Measurements from ENCODE around the gene ELMOD3.

ELMOD3 gene

DNA sequence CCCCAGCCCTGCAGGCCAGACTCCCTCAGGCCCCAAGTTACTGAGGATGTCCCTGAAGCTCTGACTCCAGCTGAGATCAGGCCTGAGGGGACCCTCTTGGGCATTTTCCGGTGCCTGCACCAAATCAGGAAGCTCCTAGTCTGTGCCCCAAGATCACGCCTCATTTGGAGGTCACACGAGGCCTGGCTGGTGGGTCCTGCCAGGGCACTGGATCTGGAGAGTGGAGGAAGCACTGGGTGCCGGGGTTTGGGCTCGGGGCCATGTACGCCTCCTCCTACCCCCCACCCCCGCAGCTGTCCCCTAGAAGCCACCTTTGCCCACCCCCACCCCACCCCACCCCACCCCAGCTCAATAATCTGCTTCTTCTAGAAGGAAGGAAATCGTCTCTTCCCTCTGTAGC lies 80.1 kb downstream of the ELMOD3 start:
- no peak for DNase-seq (ENCODE audit: low spot score)
- in situ Hi-C loops (cut with MboI; ENCODE audit: low pct_unique_long_range_greater_than_20kb, low sequenced_read_pairs, unreplicated experiment), result no loop called here
- TF ChIP-seq, protein P1, sequence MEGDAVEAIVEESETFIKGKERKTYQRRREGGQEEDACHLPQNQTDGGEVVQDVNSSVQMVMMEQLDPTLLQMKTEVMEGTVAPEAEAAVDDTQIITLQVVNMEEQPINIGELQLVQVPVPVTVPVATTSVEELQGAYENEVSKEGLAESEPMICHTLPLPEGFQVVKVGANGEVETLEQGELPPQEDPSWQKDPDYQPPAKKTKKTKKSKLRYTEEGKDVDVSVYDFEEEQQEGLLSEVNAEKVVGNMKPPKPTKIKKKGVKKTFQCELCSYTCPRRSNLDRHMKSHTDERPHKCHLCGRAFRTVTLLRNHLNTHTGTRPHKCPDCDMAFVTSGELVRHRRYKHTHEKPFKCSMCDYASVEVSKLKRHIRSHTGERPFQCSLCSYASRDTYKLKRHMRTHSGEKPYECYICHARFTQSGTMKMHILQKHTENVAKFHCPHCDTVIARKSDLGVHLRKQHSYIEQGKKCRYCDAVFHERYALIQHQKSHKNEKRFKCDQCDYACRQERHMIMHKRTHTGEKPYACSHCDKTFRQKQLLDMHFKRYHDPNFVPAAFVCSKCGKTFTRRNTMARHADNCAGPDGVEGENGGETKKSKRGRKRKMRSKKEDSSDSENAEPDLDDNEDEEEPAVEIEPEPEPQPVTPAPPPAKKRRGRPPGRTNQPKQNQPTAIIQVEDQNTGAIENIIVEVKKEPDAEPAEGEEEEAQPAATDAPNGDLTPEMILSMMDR (IDR thresholded peaks at IDR 0.05; ENCODE audit: extremely low read depth, insufficient read depth, missing control alignments), result no peak

DNA sequence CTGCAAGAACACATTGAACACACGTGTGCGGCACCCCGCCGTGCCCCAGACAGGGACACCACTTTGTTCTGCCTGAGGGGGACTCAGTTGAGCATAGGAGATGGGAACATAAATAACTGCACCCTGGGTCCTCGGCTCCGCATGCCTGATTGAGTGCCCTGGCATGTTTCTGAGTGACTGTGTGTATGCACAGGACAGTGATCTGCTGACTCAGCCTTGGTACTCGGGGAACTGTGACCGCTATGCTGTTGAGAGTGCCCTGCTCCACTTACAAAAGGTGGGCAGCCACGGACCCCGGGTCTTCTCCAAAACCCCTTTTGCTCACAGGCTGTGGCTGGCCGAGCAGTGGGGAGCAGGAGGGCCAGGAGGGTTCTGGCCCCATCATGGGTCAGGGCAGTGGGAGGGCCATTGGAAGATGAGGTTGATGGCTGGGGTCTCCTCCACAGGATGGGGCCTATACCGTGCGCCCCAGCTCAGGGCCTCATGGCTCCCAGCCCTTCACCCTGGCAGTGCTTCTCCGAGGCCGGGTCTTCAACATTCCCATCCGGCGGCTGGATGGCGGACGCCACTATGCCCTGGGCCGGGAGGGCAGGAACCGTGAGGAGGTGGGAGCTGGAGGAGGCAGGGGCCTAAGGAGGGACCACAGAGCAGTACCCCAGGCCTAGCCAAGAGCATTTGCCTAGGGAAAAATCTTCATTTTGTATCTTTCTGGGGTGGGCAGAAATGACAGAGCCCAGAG lies 80.8 kb downstream of the ELMOD3 start:
- no peak for DNase-seq (ENCODE audit: low spot score)
- in situ Hi-C loops (cut with MboI; ENCODE audit: low pct_unique_long_range_greater_than_20kb, low sequenced_read_pairs, unreplicated experiment), result no loop called here
- TF ChIP-seq, protein P1 (IDR thresholded peaks at IDR 0.05; ENCODE audit: extremely low read depth, insufficient read depth, missing control alignments), result no peak

DNA sequence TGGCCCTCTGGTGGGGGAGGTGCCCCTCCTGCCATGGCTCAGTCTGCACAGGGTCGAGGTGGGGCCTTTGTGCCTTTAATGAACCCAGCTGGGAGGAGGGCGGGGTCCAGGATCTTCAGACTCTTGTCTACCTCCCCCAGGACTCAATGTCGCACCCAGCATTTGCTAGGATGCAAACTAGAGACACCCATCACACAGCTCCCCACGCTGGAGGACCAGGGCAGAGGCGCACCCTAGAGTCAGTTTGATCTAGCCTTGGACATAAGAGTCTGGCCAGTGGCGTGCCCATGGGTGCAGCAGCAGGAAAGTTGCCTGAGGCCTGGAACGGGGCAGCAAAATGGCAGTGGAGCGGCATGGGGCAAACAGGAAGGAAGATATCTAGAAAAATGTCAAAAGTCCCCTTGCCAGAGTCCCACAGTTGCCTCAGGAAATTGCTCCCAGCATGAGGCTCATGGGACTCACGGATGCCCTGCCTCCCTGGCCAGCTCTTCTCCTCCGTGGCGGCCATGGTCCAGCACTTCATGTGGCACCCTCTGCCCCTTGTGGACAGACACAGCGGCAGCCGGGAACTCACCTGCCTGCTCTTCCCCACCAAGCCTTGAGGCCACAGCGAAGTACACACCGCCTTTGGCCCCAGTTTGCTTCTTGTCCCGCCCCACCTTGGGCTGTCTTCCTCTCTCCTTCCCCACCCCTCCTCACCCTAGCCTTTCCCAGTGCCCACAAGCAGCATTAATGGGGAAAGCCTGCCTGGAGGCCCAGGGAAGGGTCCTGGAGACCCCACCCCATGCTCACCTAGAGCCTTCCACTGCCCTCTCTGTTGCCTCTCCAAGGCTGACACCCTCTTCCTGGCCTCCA lies 81.6 kb downstream of the ELMOD3 start:
- DNase-seq (ENCODE audit: low spot score), result no peak
- TF ChIP-seq, protein P1 (IDR thresholded peaks at IDR 0.05; ENCODE audit: extremely low read depth, insufficient read depth, missing control alignments), result no peak
- in situ Hi-C loops (cut with MboI; ENCODE audit: low pct_unique_long_range_greater_than_20kb, low sequenced_read_pairs, unreplicated experiment), result no loop called here

DNA sequence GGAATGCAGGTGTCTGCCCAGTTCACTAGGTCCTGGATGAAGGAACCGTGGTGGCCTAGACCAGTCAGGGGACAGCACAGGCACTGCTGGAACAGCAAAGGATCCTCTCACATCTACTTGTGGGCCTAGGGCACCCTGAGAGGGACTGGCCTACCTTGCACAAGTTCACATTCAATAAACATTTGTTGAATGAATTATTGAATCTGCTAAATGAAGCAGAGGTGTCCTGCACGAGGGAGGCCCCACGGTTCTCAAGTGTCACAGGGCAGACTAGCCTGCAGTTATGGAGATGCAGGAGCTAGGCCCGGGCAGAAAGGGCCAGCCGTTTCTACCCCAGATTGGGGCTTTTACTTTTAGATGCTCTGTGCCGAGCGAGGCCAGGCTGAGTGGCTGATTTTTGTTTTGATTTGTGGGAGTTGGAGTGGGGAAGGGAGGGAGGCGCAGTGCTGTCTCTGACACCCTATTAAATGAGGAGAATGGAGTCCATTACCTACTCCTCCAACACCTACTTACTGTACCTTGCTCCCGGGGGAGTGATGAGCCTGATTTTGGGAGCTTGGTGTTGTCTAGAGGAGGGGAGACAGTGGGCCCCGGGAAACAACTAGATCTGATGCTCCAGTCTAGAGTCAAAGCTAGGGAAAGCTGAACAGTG lies 82.4 kb downstream of the ELMOD3 start:
- TF ChIP-seq, protein P1 (IDR thresholded peaks at IDR 0.05; ENCODE audit: extremely low read depth, insufficient read depth, missing control alignments), result no peak
- in situ Hi-C loops (cut with MboI; ENCODE audit: low pct_unique_long_range_greater_than_20kb, low sequenced_read_pairs, unreplicated experiment), result no loop called here
- peak; percentile 62 for DNase-seq (ENCODE audit: low spot score)

DNA sequence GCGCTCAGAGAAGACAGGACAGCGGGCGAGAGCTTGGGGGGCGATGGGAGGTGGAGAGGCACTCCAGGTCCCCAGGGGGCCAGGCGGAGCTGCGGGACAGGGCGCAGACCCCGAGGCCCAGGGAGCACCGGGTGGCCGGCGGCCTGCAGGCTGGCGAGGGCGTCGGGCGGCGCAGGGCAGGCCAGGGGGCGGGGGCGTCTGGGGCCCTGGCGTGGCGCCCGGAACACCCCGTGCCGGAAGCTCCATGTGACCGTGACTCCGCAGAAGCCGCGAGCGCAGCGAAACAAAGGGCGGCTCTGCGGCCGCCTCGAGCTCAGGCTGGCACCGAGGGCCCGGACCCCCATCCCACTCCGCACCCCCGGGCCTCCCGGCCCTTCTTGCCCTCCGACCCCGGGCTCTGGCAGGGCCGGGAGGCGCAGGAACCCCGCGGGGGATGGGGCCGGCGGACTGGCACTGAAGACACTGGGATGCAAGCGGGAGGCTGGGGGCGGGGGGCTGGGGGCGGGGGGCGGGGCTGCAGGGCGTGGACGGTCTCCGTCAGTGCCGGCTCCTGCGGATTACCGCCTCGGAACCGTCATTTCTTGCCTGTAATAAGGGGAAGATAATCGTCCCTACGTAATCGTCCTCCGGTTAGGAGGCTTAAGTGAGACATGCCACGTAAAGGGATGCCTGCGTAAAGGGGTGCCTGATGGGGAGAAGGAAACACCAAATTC lies 83.1 kb downstream of the ELMOD3 start:
- DNase-seq (ENCODE audit: low spot score), result peak; percentile 93
- in situ Hi-C loops (cut with MboI; ENCODE audit: low pct_unique_long_range_greater_than_20kb, low sequenced_read_pairs, unreplicated experiment), result no loop called here
- TF ChIP-seq, protein P1 (IDR thresholded peaks at IDR 0.05; ENCODE audit: extremely low read depth, insufficient read depth, missing control alignments), result no peak

Measured in GM13977 (cell line).